Calu3 (cell line): Measurements from ENCODE around the gene NR5A2. TPM values are rescaled to one million over a fixed set of nuclear protein-coding genes. Genes with fewer than 3 reads are reported as not detected.

Experiments used
- BruUV-seq: library from RNA; stranded (reverse); fragments of 400-500 nt; replicated peaks from 2 replicates; lab custom pipeline; 2021; lab: Mats Ljungman, UMichigan
- CTCF ChIA-PET: fragments of 300-600 bp; sonication (Branson Sonifier 250); formaldehyde crosslinking; loops from one replicate; lab custom pipeline; 2022; ENCODE audit warnings: antibody characterized with exemption; lab: Charles Lee
- DNase-seq: peaks from one replicate; pipeline ENCODE4 v3.0.0; 2022
- H3K27ac Mint-ChIP-seq: one replicate; pipeline ENCODE4 v1.8.0; 2022; ENCODE audit warnings: mixed read lengths; ENCODE audit not compliant: unreplicated experiment
- H3K27me3 Mint-ChIP-seq: one replicate; pipeline ENCODE4 v1.8.0; 2022; ENCODE audit warnings: mixed read lengths; ENCODE audit not compliant: unreplicated experiment
- H3K36me3 Mint-ChIP-seq: one replicate; pipeline ENCODE4 v1.8.0; 2022; ENCODE audit warnings: mild to moderate bottlenecking, moderate library complexity, mixed read lengths; ENCODE audit not compliant: insufficient read depth, unreplicated experiment
- H3K4me1 Mint-ChIP-seq: one replicate; pipeline ENCODE4 v1.8.0; 2022; ENCODE audit warnings: mild to moderate bottlenecking, low read depth, mixed read lengths; ENCODE audit not compliant: unreplicated experiment
- H3K4me3 Mint-ChIP-seq: one replicate; pipeline ENCODE4 v1.8.0; 2022; ENCODE audit warnings: mild to moderate bottlenecking, low read depth, moderate library complexity, mixed read lengths; ENCODE audit not compliant: unreplicated experiment
- H3K9me3 Mint-ChIP-seq: one replicate; pipeline ENCODE4 v1.8.0; 2022; ENCODE audit warnings: low read depth, mixed read lengths; ENCODE audit not compliant: unreplicated experiment
- CTCF ChIP-seq: fragments of 200-600 bp; IDR thresholded peaks from one replicate; pipeline ENCODE4 v1.8.0; 2022; ENCODE audit warnings: antibody characterized with exemption; ENCODE audit not compliant: unreplicated experiment
- intact Hi-C: fragments of 100-400 bp; cut with micrococcal nuclease; formaldehyde crosslinking; loops from one replicate; pipeline ENCODE4 v1.10.0; 2022; ENCODE audit not compliant: unreplicated experiment
- total RNA-seq: library from RNA; stranded (reverse); gene quantifications from 2 replicates; pipeline ENCODE4 v1.2.3, GENCODE V29; 2022

NR5A2 gene
- total RNA-seq, 1 experiment from 2014 or later, result 6.9 TPM

DNA sequence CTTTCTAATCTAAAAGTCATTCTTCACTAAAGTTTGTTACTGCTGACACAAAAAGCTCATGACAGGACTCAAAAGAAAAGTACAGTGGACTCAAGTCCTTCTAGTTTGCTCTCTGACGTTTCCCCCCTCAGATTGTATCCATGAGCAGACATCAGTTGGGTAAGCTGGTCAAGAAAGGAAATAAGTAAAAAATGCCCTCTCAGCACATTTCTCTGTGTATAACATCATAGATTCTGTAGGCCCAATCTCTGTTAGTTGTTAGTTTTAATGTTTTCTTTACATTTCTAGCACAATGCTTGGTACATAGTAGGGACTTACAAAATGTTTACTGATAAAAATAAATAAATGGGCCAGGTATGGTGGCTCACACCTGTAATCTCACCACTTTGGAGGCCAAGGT lies 96.8 kb downstream of the NR5A2 start:
- CTCF ChIA-PET, result no interaction called here
- no peak for DNase-seq
- Mint-ChIP-seq H3K27me3 (no peaks in the 10 kb centered on the region), H3K4me3 (no peak overlapping the region), H3K36me3 (peaks cover 5% of the 10 kb centered on the region), H3K27ac (no peak overlapping the region), H3K4me1 (peaks cover 9% of the 10 kb centered on the region), H3K9me3 (no peaks in the 10 kb centered on the region)
- intact Hi-C loops, result no loop called here
- no TSS peak for BruUV-seq
- TF ChIP-seq CTCF, result no peak

DNA sequence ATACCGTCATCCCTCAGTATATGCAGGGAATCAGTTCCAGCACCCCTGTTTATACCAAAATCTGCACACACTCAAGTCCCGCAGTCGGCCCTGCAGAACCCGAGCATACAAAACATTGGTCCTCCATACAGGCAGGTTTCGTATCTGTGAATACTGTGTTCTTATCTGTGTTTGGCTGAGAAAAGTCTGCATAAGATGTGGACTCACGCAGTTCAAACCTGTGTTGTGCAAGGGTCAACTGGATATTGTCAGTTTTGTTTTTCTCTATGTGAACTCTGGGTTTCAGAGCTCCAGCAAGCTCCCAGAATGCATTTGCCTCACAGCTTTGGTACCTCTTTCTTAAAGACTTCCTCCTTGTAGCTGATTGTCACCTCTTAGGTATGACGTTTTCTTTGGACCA lies 100.6 kb downstream of the NR5A2 start:
- H3K4me3 Mint-ChIP-seq, result no peak overlapping the region
- intact Hi-C loops, result no loop called here
- peaks cover 45% of the 10 kb centered on the region for H3K4me1 Mint-ChIP-seq
- CTCF ChIA-PET, result no interaction called here
- no TSS peak for BruUV-seq
- no peaks in the 10 kb centered on the region for H3K27me3 Mint-ChIP-seq
- DNase-seq, result no peak
- TF ChIP-seq CTCF, result no peak
- peaks cover 10% of the 10 kb centered on the region for H3K36me3 Mint-ChIP-seq
- H3K27ac Mint-ChIP-seq, result no peak overlapping the region
- no peaks in the 10 kb centered on the region for H3K9me3 Mint-ChIP-seq

DNA sequence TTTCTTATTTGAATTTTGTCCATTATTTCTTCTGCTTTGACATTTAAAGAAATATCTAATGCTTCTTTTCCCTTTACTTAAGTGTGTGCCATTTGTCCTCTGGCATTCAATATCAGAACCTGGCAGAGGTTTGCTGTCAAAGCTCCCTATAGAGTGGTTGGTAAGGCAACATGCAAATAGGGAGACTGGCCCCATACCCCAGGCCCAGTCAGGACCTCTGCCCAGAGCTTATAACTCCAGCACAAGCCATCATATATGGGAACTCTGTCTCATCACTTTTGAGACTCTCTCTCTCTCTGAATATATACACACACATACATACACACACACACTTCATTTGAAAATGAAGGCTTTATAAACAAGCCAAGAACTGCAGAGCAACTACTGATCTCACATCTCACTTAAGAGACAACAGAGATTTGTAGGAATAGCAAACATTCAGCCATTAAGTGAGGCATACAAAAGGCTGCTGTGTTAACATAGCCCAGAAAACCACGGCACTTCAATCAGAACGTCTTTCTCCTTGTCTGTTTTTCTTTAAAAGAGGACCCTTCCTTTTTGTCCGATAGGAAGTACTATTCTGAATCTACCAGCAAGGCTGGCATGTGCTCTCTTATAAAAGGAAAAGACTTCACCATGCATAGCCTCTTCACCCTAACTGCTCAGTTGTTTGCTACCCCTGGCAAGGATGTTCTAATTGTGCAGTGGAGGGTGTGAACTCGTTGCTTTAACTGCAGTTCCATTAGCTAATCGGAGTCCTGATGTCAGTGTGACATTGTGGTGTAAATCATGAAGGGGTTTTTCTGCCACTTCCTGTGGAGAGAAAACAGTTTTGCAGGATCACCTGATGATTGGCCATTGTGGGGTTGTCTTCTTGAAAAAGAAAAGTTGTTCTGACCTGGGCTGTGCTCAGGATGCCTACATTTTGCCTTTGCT lies 101.7 kb downstream of the NR5A2 start:
- intact Hi-C loops, result no loop called here
- Mint-ChIP-seq H3K4me1 (peaks cover 51% of the 10 kb centered on the region), H3K27me3 (no peaks in the 10 kb centered on the region), H3K4me3 (no peak overlapping the region), H3K36me3 (peaks cover 10% of the 10 kb centered on the region), H3K9me3 (no peaks in the 10 kb centered on the region), H3K27ac (no peak overlapping the region)
- BruUV-seq, result no TSS peak
- DNase-seq, result no peak
- CTCF ChIA-PET, result no interaction called here
- no peak for TF ChIP-seq CTCF

- intact Hi-C loops, result loop anchor here (2.0 to 10.0 kb wide), 5 partner anchors 14 to 354 kb away; no protein-coding TSS in a partner anchor
- Mint-ChIP-seq H3K27me3 (no peaks in the 10 kb centered on the region), H3K36me3 (peaks cover 10% of the 10 kb centered on the region), H3K27ac (peak overlapping the region; percentile 43), H3K4me1 (peaks cover 54% of the 10 kb centered on the region), H3K4me3 (no peak overlapping the region), H3K9me3 (no peaks in the 10 kb centered on the region)
- no TSS peak for BruUV-seq
- CTCF ChIA-PET, result interaction anchor here (1.1 kb wide), 1 partner anchor 446 kb away, joined by 3 read pairs; no protein-coding TSS in a partner anchor
- peak; percentile 28 for DNase-seq
- no peak for TF ChIP-seq CTCF
These were observed 103.0 kb downstream of the NR5A2 start for GRCh38 chr1:200130552-200130951.
